ENCODE measurements around the gene TRPM2. TPM values are rescaled to one million over a fixed set of nuclear protein-coding genes. Genes with fewer than 3 reads are reported as not detected.

TRPM2 gene
- total RNA-seq, 1 donor from 2014 or later = 0.52 TPM

DNA sequence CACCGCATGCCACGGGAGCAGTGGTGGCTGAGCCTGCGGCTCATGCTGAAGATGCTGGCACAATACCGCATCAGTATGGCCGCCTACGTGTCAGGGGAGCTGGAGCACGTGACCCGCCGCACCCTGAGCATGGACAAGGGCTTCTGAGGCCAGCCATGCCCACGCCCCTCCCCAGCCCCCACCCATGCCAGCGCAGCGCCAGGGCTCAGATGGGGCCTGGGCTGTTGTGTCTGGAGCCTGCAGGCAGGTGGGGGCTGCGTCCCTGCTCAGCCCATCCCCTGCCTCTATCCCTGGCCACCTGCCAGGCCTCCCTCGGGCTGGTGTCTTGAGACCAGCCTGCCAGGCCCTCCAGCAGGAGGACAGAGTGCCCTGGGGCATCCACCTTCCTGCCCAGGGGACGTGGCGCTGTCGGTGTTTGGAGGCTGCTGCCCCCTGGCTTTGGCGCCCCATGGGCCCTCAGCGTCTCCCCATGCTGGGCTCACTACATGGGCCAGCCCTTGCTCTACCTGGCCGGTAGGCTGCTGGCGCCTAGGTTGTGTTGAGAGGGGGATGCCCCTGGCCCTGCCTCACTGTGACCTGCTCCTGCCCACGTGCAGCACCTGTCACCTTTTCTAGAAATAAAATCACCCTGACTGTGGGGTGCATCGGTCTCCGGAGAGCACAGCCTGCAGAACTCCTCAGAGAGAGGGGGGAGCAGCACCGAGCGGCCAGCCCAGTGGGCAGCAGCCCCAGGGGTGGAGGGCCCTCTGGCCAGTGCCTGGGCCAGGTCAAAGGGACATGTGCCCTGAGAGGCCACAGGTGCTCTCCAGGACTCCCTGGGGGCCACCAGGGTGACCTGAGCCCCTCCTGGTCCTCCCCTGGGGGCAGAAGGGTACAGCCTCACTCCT is 26.5 kb upstream of the TRPM2 start:
- no peak overlapping the region for H3K4me3 ChIP-seq (ENCODE audit: low read depth, low read length)
- DNase-seq (ENCODE audit: low read depth) = no peak
- TF ChIP-seq, protein P1, sequence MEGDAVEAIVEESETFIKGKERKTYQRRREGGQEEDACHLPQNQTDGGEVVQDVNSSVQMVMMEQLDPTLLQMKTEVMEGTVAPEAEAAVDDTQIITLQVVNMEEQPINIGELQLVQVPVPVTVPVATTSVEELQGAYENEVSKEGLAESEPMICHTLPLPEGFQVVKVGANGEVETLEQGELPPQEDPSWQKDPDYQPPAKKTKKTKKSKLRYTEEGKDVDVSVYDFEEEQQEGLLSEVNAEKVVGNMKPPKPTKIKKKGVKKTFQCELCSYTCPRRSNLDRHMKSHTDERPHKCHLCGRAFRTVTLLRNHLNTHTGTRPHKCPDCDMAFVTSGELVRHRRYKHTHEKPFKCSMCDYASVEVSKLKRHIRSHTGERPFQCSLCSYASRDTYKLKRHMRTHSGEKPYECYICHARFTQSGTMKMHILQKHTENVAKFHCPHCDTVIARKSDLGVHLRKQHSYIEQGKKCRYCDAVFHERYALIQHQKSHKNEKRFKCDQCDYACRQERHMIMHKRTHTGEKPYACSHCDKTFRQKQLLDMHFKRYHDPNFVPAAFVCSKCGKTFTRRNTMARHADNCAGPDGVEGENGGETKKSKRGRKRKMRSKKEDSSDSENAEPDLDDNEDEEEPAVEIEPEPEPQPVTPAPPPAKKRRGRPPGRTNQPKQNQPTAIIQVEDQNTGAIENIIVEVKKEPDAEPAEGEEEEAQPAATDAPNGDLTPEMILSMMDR (conservative IDR thresholded peaks at IDR 0.05; ENCODE audit: low read depth, low read length) = no peak

DNA sequence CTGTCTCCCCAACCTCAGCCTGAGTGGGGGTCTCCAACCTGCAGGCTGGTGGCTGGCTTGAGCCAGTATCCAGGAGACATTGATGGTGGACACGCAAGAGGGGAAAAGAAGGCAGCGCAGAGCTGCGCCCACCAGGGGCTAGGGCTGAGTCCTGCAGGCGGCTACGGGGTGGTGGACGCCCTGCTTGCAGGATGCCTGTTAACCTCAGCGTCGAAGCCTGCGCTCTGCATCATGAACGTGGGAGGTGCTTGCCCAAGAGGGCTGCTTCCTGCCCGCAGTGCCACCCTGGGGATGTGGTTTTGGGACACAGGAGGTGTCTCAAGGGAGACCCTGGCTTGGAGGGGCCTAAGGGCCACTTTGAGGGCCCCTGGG is 25.8 kb upstream of the TRPM2 start:
- DNase-seq (ENCODE audit: low read depth) = no peak
- H3K4me3 ChIP-seq (ENCODE audit: low read depth, low read length) = no peak overlapping the region
- TF ChIP-seq, protein P1 (conservative IDR thresholded peaks at IDR 0.05; ENCODE audit: low read depth, low read length) = no peak

DNA sequence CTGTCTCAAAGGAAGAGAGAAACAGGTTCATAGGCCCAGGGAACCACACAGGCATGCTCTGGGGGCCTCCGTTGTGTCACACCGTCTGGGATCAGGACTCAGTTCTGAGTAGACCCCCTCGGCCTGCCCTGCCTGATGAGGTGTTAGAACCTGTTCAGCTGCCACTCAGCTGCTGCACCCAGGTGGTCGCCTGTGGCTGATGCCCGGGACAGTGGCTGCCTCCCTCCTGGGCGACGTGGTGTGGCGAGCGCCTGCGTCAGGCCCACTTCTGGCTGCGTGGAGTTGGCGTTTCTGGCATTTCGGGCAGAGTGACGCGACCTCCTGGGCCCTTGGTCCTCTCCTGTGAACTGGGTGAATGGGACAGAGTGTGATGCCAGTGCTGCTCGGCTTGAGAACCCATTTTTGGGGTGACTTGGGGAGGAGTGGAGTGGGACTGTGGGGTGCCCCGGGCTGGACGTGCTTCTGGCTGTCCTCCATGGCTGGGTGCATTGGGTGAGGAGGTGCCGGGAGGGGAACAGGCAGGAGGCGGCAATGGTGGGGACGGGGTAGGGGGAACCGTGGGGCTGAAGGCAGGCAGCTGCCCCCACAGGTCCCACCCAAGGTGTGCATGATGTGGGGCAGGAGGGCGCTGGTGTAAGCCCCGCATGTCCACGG is 25.1 kb upstream of the TRPM2 start:
- TF ChIP-seq, protein P1 (conservative IDR thresholded peaks at IDR 0.05; ENCODE audit: low read depth, low read length) = no peak
- no peak for DNase-seq (ENCODE audit: low read depth)
- H3K4me3 ChIP-seq (ENCODE audit: low read depth, low read length) = no peak overlapping the region

DNA sequence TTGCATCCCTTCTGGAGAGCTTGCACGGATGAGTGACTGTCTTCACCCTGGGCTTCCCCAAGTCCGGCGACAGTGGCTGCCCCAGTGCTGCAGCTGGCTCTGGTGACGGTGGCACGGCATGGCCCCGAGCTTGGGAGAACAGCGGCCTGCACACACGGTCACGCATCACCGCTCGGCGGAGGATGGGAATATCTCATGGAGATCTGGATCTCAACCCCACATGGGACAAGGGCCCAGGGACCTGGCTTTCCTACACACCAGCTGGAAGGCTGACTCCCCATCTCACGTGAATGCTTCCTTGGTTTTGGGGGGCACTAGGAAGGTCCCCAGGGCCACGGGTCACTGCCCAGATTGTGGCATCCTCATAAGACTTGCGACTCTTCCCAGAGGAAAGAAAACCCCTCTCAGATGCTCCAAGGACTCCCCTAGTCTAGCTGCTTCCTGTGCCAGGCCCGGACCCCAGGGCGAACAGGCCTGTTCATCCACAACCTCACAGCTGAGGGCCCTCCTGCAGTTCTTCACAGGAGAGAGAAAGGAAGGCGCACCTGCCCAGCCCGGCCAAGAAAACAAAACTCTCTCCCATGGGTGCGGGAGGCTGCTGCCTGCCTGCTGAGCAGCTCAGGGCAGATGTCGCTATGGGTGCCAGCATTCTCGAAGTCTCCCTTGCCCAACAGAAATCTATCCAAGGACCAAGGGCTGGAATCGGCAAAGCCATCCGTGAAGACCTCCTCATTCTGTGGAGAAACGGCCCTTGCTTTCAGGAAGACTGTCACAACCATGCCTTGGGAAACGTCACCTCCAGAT is 24.1 kb upstream of the TRPM2 start:
- no peak overlapping the region for H3K4me3 ChIP-seq (ENCODE audit: low read depth, low read length)
- TF ChIP-seq, protein P1 (conservative IDR thresholded peaks at IDR 0.05; ENCODE audit: low read depth, low read length) = no peak
- no peak for DNase-seq (ENCODE audit: low read depth)

DNA sequence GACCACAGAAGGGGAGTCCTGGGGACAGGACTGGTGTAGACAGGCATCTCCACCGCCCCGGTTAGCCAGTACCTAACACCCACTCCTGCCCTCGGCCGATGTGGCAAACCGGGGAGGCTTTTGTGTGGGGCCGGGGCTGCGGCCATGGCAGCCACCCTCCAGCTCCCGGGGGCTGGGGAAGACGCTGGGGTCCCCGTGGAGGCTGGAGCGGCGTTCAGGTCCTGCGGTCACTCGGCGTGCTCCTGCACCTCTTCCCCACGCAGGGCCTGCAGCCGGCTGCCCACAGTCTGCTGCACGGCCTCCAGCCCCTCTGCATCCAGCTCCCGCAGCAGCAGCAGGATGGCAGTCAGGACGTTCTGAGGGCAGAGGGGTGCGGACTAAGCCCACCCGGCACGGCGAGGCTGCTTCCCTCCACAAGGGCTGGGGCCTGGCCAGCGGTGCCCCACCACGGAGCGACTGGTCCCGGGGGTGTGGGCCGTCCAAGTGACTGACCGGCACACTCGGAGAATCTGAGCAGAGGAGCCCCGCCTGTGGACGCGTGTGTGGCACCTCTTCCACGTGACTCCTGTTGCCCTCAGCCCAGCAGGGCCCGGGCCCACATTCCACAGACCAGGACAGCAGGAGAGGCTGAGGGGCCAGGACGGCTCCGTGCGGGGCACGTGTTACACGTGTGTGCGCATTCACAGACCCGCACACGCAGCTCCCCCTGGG is 23.3 kb upstream of the TRPM2 start:
- DNase-seq (ENCODE audit: low read depth) = no peak
- no peak overlapping the region for H3K4me3 ChIP-seq (ENCODE audit: low read depth, low read length)
- TF ChIP-seq, protein P1 (conservative IDR thresholded peaks at IDR 0.05; ENCODE audit: low read depth, low read length) = no peak

DNA sequence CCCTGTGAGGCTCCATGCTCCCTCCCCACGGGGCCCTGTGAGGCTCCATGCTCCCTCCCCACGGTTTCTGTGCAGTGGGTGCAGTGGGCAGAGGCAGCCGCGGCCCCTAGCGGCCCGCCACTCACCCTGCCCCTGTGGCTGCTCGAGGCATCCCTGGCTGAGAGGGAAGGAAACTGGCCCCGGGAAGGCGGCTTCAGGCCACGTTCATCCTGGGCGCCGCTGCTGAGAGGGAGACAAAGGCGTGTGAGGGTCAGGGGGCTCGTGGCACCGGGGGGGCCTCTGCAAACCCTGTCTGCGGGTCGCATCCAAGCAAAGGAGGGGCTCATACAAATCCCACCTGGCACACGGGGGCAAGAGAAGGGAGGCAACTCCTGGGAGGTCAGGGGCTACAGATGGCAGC is 22.7 kb upstream of the TRPM2 start:
- H3K4me3 ChIP-seq (ENCODE audit: low read depth, low read length) = no peak overlapping the region
- TF ChIP-seq, protein P1 (conservative IDR thresholded peaks at IDR 0.05; ENCODE audit: low read depth, low read length) = no peak
- no peak for DNase-seq (ENCODE audit: low read depth)

All from epithelial cell of proximal tubule (primary cell).